ENCODE measurements around the gene PTPRG. TPM values are rescaled to one million over a fixed set of nuclear protein-coding genes. Genes with fewer than 3 reads are reported as not detected.

PTPRG gene
- total RNA-seq, 1 experiment from 2014 or later, result 0.73 TPM

DNA sequence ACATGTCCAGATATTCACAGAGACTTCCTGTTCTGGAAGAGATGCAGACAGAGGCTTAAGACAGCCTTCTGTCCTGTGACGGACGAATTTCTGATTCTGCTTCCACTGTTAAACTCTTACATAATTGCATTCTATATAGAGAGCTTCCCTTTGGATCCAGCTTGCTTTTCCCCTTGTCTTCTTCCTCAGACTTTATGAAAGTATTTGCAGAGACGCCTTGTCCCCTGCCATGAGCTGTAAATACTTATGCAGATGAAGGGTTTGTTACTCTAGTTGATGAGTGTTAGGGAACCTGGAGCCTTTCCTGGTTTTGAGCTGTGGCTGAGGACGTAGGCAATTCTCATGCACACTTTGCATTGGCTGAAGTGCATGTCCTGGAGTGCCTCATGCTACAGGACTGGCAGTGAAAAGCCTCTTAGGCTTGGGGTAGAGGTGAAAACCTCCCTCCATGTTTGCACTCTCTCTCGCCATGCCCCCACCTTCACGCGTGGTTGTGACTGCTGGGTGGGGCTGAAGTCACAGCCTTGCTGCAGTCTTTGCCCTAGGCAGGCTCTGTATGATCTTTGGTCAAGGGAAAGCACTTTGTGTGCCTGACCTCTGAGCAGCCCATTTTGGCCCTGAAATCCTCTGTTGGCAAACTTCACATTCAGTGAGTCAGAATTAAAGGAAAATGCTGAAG, 286.6 kb downstream of the PTPRG start:
- no peak for DNase-seq
- Histone ChIP-seq H3K4me2 (ENCODE audit: low read length) (no peak overlapping the region), H3K9me2 (replicated peaks; ENCODE audit: low read length) (no peaks in the 10 kb centered on the region), H3K4me3 (ENCODE audit: low read length) (no peak overlapping the region), H4K20me1 (ENCODE audit: low read length) (no peaks in the 10 kb centered on the region), H2AFZ (ENCODE audit: low read length) (no peak overlapping the region), H3K27me3 (ENCODE audit: low read length) (no peaks in the 10 kb centered on the region), H3F3A (ENCODE audit: low read length, unreplicated experiment) (no peaks in the 10 kb centered on the region), H3K27ac (ENCODE audit: low read length) (no peak overlapping the region), H3K9me3 (ENCODE audit: low read length) (no peaks in the 10 kb centered on the region), H3K79me2 (ENCODE audit: low read length) (no peaks in the 10 kb centered on the region), H3K9ac (ENCODE audit: low read length) (no peak overlapping the region), H3K36me3 (ENCODE audit: low read depth, low read length) (no peaks in the 10 kb centered on the region), H3K4me1 (ENCODE audit: insufficient read depth, low read length) (no peaks in the 10 kb centered on the region)
- BruUV-seq (replicated peaks), result no TSS peak
- CTCF ChIA-PET, result no interaction called here
- intact Hi-C loops (cut with micrococcal nuclease), result no loop called here
- POLR2A ChIA-PET (ENCODE audit: unreplicated experiment), result no interaction called here
- no peak for ATAC-seq
- TF ChIP-seq EZH2 (IDR thresholded peaks at IDR 0.05; ENCODE audit: low read length, unreplicated experiment), result no peak
- no peak for TF ChIP-seq EZH2phosphoT487 (IDR thresholded peaks at IDR 0.05; ENCODE audit: borderline replicate concordance, low read length)
- TF ChIP-seq, protein P1, sequence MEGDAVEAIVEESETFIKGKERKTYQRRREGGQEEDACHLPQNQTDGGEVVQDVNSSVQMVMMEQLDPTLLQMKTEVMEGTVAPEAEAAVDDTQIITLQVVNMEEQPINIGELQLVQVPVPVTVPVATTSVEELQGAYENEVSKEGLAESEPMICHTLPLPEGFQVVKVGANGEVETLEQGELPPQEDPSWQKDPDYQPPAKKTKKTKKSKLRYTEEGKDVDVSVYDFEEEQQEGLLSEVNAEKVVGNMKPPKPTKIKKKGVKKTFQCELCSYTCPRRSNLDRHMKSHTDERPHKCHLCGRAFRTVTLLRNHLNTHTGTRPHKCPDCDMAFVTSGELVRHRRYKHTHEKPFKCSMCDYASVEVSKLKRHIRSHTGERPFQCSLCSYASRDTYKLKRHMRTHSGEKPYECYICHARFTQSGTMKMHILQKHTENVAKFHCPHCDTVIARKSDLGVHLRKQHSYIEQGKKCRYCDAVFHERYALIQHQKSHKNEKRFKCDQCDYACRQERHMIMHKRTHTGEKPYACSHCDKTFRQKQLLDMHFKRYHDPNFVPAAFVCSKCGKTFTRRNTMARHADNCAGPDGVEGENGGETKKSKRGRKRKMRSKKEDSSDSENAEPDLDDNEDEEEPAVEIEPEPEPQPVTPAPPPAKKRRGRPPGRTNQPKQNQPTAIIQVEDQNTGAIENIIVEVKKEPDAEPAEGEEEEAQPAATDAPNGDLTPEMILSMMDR (conservative IDR thresholded peaks at IDR 0.05; ENCODE audit: low read depth, low read length), result no peak

DNA sequence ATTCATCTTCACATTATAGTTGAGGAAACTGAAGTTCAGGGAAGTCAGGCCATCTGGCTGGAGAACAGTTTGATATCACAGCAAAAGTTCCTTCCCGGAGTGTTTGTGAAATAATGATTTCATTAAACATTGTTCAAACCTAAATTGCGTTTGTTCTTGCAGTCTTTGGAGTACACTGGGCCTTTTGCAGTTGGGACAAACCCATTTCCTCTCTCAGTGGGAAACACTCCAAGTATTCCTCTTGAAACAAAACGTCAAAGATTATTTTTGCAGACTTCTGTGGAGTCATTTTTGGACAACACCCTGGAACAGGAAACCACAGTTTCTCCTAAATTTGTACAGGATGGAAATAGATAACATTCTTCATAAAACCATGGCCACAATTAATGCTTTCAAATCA, 287.5 kb downstream of the PTPRG start:
- no peak for ATAC-seq
- no peaks in the 10 kb centered on the region for H3K9me3 ChIP-seq (ENCODE audit: low read length)
- H3K9me2 ChIP-seq (replicated peaks; ENCODE audit: low read length), result no peaks in the 10 kb centered on the region
- no peak overlapping the region for H3K9ac ChIP-seq (ENCODE audit: low read length)
- no peaks in the 10 kb centered on the region for H3K79me2 ChIP-seq (ENCODE audit: low read length)
- H3K4me3 ChIP-seq (ENCODE audit: low read length), result no peak overlapping the region
- no peaks in the 10 kb centered on the region for H3F3A ChIP-seq (ENCODE audit: low read length, unreplicated experiment)
- TF ChIP-seq EZH2phosphoT487 (IDR thresholded peaks at IDR 0.05; ENCODE audit: borderline replicate concordance, low read length) (no peak), EZH2 (IDR thresholded peaks at IDR 0.05; ENCODE audit: low read length, unreplicated experiment) (no peak)
- TF ChIP-seq, protein P1 (conservative IDR thresholded peaks at IDR 0.05; ENCODE audit: low read depth, low read length), result no peak
- BruUV-seq (replicated peaks), result no TSS peak
- POLR2A ChIA-PET (ENCODE audit: unreplicated experiment), result no interaction called here
- H3K4me2 ChIP-seq (ENCODE audit: low read length), result no peak overlapping the region
- H3K36me3 ChIP-seq (ENCODE audit: low read depth, low read length), result no peaks in the 10 kb centered on the region
- intact Hi-C loops (cut with micrococcal nuclease), result no loop called here
- no peak overlapping the region for H2AFZ ChIP-seq (ENCODE audit: low read length)
- H3K27ac ChIP-seq (ENCODE audit: low read length), result no peak overlapping the region
- no peaks in the 10 kb centered on the region for H3K4me1 ChIP-seq (ENCODE audit: insufficient read depth, low read length)
- CTCF ChIA-PET, result no interaction called here
- no peaks in the 10 kb centered on the region for H3K27me3 ChIP-seq (ENCODE audit: low read length)
- no peak for DNase-seq
- no peaks in the 10 kb centered on the region for H4K20me1 ChIP-seq (ENCODE audit: low read length)

DNA sequence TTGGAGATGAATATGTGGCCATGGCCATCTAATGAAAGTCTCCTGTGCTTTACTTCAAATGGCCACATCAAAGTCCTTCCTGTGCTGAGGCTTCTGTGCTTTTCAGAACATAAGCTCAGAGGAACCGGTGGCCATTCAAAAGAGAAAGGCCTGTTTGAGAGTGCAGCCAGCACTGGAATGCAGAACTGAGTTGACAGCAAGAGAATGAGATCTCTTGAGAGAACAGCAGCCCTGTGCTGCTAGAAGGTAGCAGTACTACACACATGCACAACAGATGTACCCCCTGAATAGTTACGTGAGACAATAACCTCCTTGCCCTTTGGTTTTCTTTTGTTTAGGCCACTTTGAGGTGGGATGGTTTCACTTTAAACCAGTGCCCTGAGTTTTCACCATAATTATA, 292.5 kb downstream of the PTPRG start:
- H3K9me2 ChIP-seq (replicated peaks; ENCODE audit: low read length), result no peaks in the 10 kb centered on the region
- no peak overlapping the region for H3K27ac ChIP-seq (ENCODE audit: low read length)
- no TSS peak for BruUV-seq (replicated peaks)
- no peaks in the 10 kb centered on the region for H3K27me3 ChIP-seq (ENCODE audit: low read length)
- H3F3A ChIP-seq (ENCODE audit: low read length, unreplicated experiment), result no peaks in the 10 kb centered on the region
- no peak overlapping the region for H3K4me2 ChIP-seq (ENCODE audit: low read length)
- intact Hi-C loops (cut with micrococcal nuclease), result no loop called here
- no peak overlapping the region for H3K4me3 ChIP-seq (ENCODE audit: low read length)
- ATAC-seq, result no peak
- no peaks in the 10 kb centered on the region for H3K36me3 ChIP-seq (ENCODE audit: low read depth, low read length)
- no peaks in the 10 kb centered on the region for H3K79me2 ChIP-seq (ENCODE audit: low read length)
- ChIA-PET CTCF (no interaction called here), POLR2A (ENCODE audit: unreplicated experiment) (no interaction called here)
- no peak for TF ChIP-seq EZH2phosphoT487 (IDR thresholded peaks at IDR 0.05; ENCODE audit: borderline replicate concordance, low read length)
- TF ChIP-seq, protein P1 (conservative IDR thresholded peaks at IDR 0.05; ENCODE audit: low read depth, low read length), result no peak
- TF ChIP-seq EZH2 (IDR thresholded peaks at IDR 0.05; ENCODE audit: low read length, unreplicated experiment), result no peak
- 0 out of 2 replicates have a peak, but pooled peaks cover 3% of the 10 kb centered on the region for H3K9me3 ChIP-seq (ENCODE audit: low read length)
- H3K9ac ChIP-seq (ENCODE audit: low read length), result no peak overlapping the region
- H4K20me1 ChIP-seq (ENCODE audit: low read length), result no peaks in the 10 kb centered on the region
- DNase-seq, result no peak
- no peaks in the 10 kb centered on the region for H3K4me1 ChIP-seq (ENCODE audit: insufficient read depth, low read length)
- no peak overlapping the region for H2AFZ ChIP-seq (ENCODE audit: low read length)

All from PC-3 (cell line).